C4-2B (cell line): ENCODE results near the gene ZNF599.

Source experiments
- ZFX ChIP-seq: fragments of 450-650 bp; IDR thresholded peaks from 2 replicates; pipeline ENCODE4 v1.6.1; 2017
- TF ChIP-seq, protein P1 (sequence below): fragments of 450-650 bp; conservative IDR thresholded peaks from 2 replicates; pipeline ENCODE4 v1.5.1; 2017; ENCODE audit warnings: mild to moderate bottlenecking

DNA sequence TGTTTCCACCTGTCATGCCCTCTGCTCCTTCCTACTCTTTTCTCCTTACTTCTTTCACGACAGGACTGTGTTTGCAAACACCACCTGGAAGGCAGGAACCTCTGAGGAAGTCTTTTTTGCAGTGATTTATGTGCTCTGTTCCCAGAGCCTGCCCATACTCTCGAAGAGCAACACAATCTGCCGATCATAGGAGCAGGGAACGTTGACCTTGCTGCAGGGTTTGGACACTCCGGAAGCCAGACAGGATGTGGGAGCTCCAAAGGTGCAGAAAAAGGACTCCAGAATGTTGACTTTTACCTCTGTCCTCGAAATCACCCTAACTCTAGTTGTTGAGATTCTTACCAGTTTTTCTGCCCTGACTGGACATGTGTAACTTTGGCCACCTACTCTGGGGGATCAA is 47.6 kb downstream of the ZNF599 start:
- TF ChIP-seq, protein P1, sequence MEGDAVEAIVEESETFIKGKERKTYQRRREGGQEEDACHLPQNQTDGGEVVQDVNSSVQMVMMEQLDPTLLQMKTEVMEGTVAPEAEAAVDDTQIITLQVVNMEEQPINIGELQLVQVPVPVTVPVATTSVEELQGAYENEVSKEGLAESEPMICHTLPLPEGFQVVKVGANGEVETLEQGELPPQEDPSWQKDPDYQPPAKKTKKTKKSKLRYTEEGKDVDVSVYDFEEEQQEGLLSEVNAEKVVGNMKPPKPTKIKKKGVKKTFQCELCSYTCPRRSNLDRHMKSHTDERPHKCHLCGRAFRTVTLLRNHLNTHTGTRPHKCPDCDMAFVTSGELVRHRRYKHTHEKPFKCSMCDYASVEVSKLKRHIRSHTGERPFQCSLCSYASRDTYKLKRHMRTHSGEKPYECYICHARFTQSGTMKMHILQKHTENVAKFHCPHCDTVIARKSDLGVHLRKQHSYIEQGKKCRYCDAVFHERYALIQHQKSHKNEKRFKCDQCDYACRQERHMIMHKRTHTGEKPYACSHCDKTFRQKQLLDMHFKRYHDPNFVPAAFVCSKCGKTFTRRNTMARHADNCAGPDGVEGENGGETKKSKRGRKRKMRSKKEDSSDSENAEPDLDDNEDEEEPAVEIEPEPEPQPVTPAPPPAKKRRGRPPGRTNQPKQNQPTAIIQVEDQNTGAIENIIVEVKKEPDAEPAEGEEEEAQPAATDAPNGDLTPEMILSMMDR: no peak
- no peak for TF ChIP-seq ZFX
